NCI-H1417 (cell line): Measurements from ENCODE around the gene LRCH3.

ENCODE experiments used
- DNase-seq, 3 experiments: peaks; one replicate each; lab custom pipeline; 2025; lab: John Stamatoyannopoulos, UW

LRCH3 gene

GRCh38 chr3:197791113-197791891, at the start of gene LRCH3:
LRCH3 (plus strand) TSS chr3:197791254; CDS start chr3:197791279, 25 bp downstream.
- DNase-seq = peak; percentile 76 to 95 (median 94)

- no peak for DNase-seq
Measured at GRCh38 chr3:197742787-197743186, 48.3 kb upstream of the LRCH3 start.

GRCh38 chr3:197746209-197746608, 44.8 kb upstream of the LRCH3 start:
- no peak for DNase-seq

DNA sequence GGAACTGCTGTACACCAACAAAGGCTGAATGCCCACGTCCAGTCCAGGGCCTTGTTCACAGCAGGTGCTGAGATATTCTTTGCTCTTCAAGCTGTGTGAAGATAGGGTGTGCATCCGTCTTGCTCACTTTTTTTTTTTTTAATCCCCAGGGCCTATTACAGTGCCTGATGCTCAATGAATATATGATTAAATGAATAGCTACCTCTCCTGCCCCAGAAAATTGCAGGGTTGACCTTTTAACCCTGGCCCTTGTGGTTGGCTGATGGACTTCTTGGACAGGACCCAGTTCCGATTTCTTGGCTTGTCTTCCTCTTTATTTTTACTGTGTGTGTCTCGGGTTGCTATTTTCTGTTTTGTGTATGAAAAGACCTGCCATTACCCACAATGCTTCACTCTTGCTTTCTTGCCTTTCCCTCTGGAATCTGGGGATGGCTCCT, 44.2 kb upstream of the LRCH3 start:
- no peak for DNase-seq

- peak in 1 of 3 experiments; percentile 32 for DNase-seq
Measured at GRCh38 chr3:197748597-197749314, 42.3 kb upstream of the LRCH3 start.

GRCh38 chr3:197749315-197749600, 41.8 kb upstream of the LRCH3 start:
- peak; percentile 77 to 95 (median 95) for DNase-seq

GRCh38 chr3:197749601-197750395, 41.3 kb upstream of the LRCH3 start, which contains the start of gene FYTTD1:
FYTTD1 (plus strand) TSS chr3:197749883; CDS start chr3:197749972, 89 bp downstream.
- DNase-seq = peak; percentile 93 to 96 (median 95)

GRCh38 chr3:197750396-197750831, 40.6 kb upstream of the LRCH3 start:
- peak; percentile 59 to 83 (median 83) for DNase-seq

GRCh38 chr3:197750858-197751737, 40.0 kb upstream of the LRCH3 start:
- DNase-seq = peak in 2 of 3 experiments; percentile 63 to 73

- DNase-seq = peak in 2 of 3 experiments; percentile 19 to 26
Measured at GRCh38 chr3:197752107-197752506, 38.9 kb upstream of the LRCH3 start.

GRCh38 chr3:197753263-197753662, 37.8 kb upstream of the LRCH3 start:
- DNase-seq = no peak

DNA sequence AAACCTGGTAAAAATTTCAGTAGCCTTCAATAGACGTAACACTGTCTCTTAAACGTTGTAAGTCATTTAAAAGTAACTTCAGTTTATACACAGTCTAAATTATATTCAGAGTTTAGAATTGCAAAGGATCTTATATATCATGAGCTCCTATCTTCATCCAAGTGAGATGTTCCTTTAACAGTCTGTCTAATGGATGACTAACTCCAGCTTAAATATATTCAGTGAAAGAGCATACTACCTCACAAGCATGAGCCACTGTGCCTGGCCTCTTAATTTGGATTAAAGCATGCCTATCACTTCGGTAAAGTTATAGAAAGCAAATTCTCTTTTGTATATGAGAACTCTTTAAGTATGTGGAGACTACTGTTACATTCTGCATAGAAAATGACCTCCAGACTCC, 34.4 kb upstream of the LRCH3 start:
- DNase-seq = no peak

GRCh38 chr3:197758512-197758911, 32.5 kb upstream of the LRCH3 start:
- DNase-seq = no peak

GRCh38 chr3:197761784-197762183, 29.3 kb upstream of the LRCH3 start:
- DNase-seq = no peak

DNA sequence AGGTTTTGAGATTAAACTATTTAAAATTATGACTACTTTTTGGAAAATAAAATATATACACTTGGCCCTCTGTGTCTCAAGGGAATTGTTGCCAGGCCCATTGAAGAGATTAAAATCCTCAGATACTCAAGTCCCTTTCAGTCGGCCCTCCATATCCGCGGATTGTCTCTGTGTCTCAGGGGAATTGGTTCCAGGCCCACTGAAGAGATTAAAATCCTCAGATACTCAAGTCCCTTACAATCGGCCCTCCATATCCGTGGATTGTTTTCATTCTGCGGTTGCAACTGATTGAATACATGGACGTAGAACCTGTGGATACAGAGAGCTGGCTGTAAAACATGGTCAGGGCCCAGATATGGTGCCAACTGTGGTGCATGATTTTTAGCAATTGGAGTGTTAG, 15.7 kb upstream of the LRCH3 start:
- peak in 1 of 3 experiments; percentile 78 for DNase-seq

DNA sequence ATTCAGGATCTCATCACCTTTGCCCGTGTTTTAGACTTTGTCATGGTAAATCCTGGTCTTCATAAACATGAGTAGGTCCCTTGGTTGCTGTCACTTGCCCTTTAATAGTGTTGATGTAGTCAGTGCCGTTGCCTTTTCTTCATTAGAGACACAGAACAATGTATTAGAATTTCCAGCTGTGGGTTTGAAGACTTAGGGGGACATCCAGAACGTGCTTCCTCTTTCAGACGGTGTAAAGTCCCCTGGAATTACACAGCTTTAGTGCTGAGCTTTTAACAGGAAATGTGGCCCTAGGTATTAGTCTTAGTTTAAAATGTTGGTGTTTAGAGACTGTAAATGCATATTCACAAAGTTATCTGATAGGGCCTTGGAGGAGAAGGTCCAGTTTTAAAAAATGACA, 8.8 kb upstream of the LRCH3 start:
- DNase-seq = no peak

DNA sequence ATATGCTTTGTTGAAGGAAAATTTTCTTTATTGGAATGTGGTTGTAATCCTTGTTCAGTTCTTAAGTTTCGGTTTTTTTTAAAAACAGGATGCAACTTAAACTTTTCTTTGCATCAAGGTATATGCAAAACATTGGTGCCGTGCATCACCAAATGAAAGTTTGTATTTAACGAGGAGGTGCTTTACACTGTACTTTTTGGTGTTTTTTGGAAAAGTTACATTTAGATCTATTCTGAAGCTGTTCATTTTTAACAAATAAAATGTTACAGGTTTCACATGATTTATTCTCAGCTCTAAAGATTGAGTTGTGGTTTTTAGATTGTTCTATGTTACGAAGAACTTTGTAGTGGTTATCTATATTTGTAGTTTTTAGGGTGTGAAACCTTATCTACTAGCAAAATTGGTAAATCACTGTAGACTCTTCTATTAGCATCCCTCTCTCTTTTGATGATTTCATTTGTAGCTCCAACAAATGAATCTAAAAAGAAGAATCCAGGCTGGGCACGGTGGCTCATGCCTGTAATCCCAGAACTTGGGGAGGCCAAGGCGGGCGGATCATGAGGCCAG, 7.0 kb upstream of the LRCH3 start:
- DNase-seq = no peak

DNA sequence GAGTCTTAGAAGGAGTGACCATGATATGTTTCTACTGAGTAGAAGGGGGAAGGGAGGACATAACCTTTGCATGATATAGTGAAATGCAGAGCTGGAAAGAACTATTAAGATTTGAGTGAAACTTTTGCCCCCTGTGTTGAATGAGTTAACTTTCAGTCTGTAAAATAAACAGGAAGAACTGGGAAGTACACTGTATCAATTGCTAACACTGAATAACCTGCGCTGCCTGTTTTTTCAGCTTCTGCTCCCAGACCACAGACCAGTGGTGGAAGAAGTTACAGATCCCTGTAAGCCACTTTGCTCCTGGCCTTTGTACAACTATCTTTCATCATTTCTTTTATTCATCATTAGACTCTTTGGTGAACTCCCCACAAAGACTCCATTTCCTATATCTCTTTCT, 3.6 kb upstream of the LRCH3 start:
- DNase-seq = no peak

- DNase-seq = no peak
Measured at GRCh38 chr3:197789309-197789708, 1.7 kb upstream of the LRCH3 start.

DNA sequence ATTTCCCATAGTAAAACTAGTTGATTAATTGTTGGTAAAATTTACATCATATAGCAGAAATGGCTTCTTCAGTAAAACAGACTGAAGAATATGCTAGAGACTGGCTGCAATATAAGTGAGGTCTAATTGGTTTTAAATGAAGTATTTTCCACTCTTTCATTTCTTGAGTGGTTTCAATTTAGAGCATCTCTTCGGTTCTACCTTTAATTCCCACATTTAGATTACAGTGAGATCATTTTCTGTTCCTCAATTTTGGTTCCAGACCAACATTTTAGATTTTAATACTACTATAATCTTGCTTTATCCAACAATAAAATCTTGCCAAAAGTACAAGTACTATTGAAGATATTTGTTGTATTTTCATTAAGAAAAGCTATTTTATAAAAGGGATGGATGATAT, 1.0 kb upstream of the LRCH3 start:
- no peak for DNase-seq
